Right atrium auricular region (tissue), 2 donors: ENCODE measurements around the gene POGK. TPM values are rescaled to one million over a fixed set of nuclear protein-coding genes. Genes with fewer than 3 reads are reported as not detected.

Source experiments
- DNase-seq: peaks from one replicate; pipeline ENCODE4 v3.0.0-alpha.2; 2019; ENCODE audit warnings: low spot score
- H3K27ac ChIP-seq, 2 donors: fragments of 200-600 bp; sonication (generic); 1 replicate in 1 of 2; 2 replicates in 1 of 2; pipeline ENCODE4 v1.5.1; 2016 to 2019
- H3K27me3 ChIP-seq, 2 donors: fragments of 200-600 bp; sonication (generic); one replicate each; pipeline versions ENCODE4 v1.5.1 to v1.6.0; 2017 to 2019
- H3K36me3 ChIP-seq: fragments of 200-600 bp; sonication (generic); one replicate; pipeline ENCODE4 v1.5.1; 2016
- H3K4me1 ChIP-seq, 2 donors: fragments of 200-600 bp; sonication (generic); one replicate each; pipeline versions ENCODE4 v1.5.1 to v1.6.0; 2017 to 2019
- H3K4me3 ChIP-seq, 2 donors: fragments of 200-600 bp; sonication (generic); 1 replicate in 1 of 2; 2 replicates in 1 of 2; pipeline ENCODE4 v1.5.1; 2017 to 2019; ENCODE audit warnings: mild to moderate bottlenecking in 1 of 2, moderate library complexity in 1 of 2
- H3K9me3 ChIP-seq, 2 donors: fragments of 200-600 bp; sonication (generic); one replicate each; pipeline ENCODE4 v1.5.1; 2019
- total RNA-seq, 2 donors: library from RNA; depleted of rRNA; stranded (reverse); fragments of >200 nt; gene quantifications; one replicate each; pipeline ENCODE4 v1.1.0, GENCODE V29; 2016
- TF ChIP-seq, protein P1 (sequence below), 2 donors: fragments of 200-600 bp; sonication (generic); IDR thresholded peaks; one replicate each; pipeline ENCODE4 v1.5.1; 2019; ENCODE audit warnings: antibody characterized with exemption in 2 of 2

The POGK gene
- total RNA-seq, 2 donors from 2014 or later = 15.8 to 20.2 TPM

DNA sequence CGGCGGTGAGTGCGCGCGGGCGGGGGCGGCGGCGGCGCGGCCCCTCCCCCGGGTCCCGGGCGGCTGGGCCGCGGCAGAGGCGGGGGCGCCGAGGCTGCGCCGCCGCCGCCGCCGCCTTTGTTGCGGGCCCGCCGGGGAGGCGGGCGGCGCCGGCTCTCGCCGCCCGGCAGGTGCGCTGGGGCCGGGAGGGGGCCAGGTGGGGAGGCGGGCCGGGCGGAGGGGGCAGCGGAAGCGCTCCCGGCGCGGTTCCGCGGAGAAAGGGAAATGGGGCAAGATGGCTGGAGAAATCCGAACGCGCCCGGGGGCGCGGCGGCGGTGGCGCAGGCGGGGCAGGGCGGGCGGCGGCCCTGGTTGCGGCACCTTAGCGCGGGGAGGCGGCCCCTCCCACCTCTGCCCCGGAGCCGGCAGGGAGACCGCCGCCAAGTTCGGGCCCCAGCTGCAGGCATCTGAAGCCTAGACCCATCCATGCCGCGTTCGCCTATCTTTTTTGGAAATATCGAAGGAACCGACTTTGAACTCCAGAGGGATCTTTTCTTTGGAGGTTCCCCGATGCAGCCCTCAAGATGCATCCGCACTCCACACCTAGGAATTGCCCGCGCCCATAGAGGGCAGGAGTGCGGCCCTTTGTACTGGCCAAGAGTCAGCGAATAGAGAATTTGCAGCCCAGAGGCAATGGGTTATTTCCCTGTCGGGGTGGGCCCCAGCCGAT, 479 bp downstream of the POGK start:
- Histone ChIP-seq H3K36me3 (peaks cover 30% of the 10 kb centered on the region), H3K9me3 (no peaks in the 10 kb centered on the region), H3K27me3 (no peaks in the 10 kb centered on the region), H3K4me1 (peaks cover 0 to 59% of the 10 kb centered on the region in 2 donors), H3K4me3 (peak overlapping the region; percentile 62 to 73), H3K27ac (peak overlapping the region; percentile 86 to 89)
- DNase-seq = no peak
- TF ChIP-seq, protein P1, sequence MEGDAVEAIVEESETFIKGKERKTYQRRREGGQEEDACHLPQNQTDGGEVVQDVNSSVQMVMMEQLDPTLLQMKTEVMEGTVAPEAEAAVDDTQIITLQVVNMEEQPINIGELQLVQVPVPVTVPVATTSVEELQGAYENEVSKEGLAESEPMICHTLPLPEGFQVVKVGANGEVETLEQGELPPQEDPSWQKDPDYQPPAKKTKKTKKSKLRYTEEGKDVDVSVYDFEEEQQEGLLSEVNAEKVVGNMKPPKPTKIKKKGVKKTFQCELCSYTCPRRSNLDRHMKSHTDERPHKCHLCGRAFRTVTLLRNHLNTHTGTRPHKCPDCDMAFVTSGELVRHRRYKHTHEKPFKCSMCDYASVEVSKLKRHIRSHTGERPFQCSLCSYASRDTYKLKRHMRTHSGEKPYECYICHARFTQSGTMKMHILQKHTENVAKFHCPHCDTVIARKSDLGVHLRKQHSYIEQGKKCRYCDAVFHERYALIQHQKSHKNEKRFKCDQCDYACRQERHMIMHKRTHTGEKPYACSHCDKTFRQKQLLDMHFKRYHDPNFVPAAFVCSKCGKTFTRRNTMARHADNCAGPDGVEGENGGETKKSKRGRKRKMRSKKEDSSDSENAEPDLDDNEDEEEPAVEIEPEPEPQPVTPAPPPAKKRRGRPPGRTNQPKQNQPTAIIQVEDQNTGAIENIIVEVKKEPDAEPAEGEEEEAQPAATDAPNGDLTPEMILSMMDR (IDR thresholded peaks at IDR 0.05) = peak in 1 of 2 donors; percentile 43

DNA sequence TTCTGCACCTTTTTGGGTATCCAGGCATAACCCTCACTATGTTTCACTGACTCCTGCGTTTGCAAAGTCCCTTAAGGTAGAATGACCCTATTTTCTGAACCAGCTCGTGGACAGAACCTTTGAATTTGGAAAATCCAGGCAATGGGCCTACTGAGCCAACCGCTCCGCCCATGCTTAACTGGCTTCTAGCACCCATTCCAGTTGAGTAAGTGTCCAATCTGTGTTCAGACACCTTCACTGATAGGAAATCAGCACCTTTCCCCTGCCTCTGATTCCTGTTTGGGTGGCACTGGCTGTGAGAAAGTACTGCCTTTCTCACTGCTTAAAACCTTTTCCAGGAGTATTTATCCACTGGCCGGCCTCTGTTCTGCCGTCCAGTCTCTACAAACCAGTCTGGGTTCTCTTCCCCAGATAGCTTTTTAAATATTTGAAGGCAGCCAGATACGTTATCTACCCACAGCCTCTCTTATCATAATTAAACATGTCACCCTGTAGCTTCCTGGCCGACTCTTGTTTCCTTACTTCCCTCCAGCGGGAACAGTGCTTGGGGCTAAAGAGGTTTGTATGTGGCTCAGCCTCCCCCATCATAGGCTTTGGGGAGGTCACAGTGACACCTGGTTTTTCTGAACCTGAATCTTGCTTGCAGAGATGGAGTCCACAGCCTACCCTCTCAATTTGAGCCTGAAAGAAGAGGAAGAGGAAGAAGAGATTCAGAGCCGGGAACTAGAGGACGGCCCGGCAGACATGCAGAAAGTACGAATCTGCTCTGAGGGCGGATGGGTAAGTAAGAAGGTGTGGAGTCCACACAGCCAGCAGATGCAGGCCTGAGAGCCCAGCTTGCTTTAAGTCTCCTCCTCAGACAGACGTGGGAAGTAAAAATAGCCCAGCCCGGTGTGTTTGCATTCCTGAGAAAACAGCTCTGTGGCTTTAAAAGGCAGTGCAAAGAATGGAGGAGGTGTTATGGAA, 1.3 kb downstream of the POGK start:
- no peaks in the 10 kb centered on the region for H3K27me3 ChIP-seq
- H3K27ac ChIP-seq = peak overlapping the region; percentile 86 to 89
- H3K36me3 ChIP-seq = peaks cover 30% of the 10 kb centered on the region
- no peaks in the 10 kb centered on the region for H3K9me3 ChIP-seq
- TF ChIP-seq, protein P1 (IDR thresholded peaks at IDR 0.05) = no peak
- no peak for DNase-seq
- H3K4me3 ChIP-seq = peak overlapping the region; percentile 62 to 73
- peaks cover 0 to 67% of the 10 kb centered on the region in 2 donors for H3K4me1 ChIP-seq

DNA sequence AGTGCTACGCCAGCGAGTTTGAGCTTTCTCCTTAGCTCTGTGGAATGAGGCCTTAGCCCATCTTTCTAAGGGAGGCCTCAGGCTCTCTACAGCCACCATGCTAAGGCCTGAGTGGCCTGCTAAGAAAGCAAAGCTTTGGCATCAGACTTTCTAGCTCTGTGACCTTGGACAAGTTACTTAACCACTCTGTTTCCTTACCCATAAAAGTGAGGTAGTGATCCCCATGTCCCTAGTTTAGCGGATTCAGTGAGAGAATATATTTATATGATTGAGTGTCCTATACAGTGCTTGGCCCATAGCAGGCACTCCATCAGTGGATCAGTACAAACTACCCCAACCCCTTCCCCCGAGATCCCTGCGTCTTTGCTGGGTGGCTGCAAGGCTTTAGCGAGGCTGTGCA, 4.0 kb downstream of the POGK start:
- Histone ChIP-seq H3K4me1 (peaks cover 0 to 81% of the 10 kb centered on the region in 2 donors), H3K27ac (peak overlapping the region; percentile 71 to 89), H3K9me3 (no peaks in the 10 kb centered on the region), H3K36me3 (peaks cover 55% of the 10 kb centered on the region), H3K27me3 (no peaks in the 10 kb centered on the region), H3K4me3 (no peak overlapping the region)
- TF ChIP-seq, protein P1 (IDR thresholded peaks at IDR 0.05) = no peak
- no peak for DNase-seq

DNA sequence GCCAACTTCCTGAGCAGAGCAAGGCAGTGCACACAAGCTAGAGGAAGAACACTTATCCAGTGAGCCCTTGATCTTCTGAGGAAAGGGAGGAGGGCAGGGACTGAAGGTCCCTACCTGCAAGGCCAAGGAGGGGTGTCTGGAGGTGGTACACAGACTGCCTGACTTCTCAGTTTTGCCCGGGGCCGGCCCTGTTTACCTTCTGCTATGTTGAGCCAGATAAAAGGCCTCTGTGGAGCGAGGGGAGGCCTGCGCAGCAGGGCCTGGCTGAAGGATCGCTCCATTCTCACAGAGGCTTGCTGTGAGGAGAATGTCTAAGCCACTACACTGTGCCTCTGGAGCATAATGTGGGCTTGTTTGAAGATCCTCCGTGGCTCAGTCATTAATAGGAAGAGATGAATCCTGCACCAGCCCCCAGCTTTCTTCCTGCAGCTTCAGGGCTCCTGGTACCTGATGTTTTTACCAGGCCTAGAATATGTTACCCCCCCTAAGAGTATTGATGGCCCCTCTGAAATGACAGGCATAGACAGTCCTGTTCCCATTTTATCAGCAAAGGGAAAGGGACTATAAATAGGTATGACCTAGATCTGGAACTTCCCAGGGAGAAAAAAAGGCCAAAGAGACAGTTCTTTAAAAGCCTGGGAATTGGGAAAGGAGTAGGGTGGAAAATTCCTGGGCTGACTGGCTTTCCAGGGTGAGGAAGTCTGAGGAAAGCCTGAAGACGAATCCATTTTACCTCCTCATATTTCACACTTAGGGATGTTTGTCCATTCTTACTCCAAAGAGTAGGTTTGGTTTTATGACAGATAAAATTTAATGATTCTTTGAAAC, 4.7 kb downstream of the POGK start:
- H3K27me3 ChIP-seq = no peaks in the 10 kb centered on the region
- DNase-seq = no peak
- no peaks in the 10 kb centered on the region for H3K9me3 ChIP-seq
- H3K27ac ChIP-seq = peak overlapping the region; percentile 71 to 89
- H3K4me1 ChIP-seq = peaks cover 0 to 75% of the 10 kb centered on the region in 2 donors
- TF ChIP-seq, protein P1 (IDR thresholded peaks at IDR 0.05) = no peak
- peak overlapping the region in 1 of 2 donors; percentile 8 for H3K4me3 ChIP-seq
- H3K36me3 ChIP-seq = peaks cover 62% of the 10 kb centered on the region

DNA sequence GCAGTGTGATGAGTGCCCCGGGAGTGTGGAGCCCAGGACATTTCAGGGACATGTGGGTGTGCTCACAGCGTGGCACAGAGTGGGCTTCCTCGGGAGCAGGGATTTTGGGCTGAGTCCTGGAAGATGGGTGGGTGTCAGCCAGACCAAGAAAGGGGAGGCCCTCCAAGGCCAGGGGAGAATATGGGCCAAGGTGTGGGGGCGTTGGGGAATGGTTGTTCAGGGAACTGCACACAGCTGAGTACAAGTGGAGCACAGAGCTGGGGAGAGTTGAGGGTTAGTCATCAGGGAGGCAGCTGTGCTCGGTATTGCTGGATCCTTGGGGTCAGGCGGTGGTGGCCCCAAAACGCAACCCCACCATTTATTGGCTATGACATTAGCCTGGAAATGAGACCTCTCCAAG, 5.5 kb downstream of the POGK start:
- no peaks in the 10 kb centered on the region for H3K9me3 ChIP-seq
- no peak overlapping the region for H3K4me3 ChIP-seq
- H3K27me3 ChIP-seq = no peaks in the 10 kb centered on the region
- no peak for DNase-seq
- peaks cover 0 to 75% of the 10 kb centered on the region in 2 donors for H3K4me1 ChIP-seq
- H3K36me3 ChIP-seq = peaks cover 70% of the 10 kb centered on the region
- TF ChIP-seq, protein P1 (IDR thresholded peaks at IDR 0.05) = no peak
- H3K27ac ChIP-seq = peak overlapping the region; percentile 71 to 89
